Vagina (tissue), 2 donors: ENCODE data around the gene MT1H.
A peak's percentile ranks its signal among the peaks of the same experiment; 100 is the strongest.

ENCODE experiments used
- POLR2A ChIP-seq, 2 donors: fragments of 450-650 bp; IDR thresholded peaks; one replicate each; pipeline ENCODE4 v1.6.1; 2017; ENCODE audit warnings: antibody characterized with exemption in 2 of 2, mild to moderate bottlenecking in 2 of 2, moderate library complexity in 2 of 2
- POLR2AphosphoS5 ChIP-seq, 2 donors: sonication (generic); formaldehyde crosslinking; IDR thresholded peaks; one replicate each; pipeline ENCODE4 v1.9.0; 2017; ENCODE audit warnings: antibody characterized with exemption in 2 of 2, mild to moderate bottlenecking in 2 of 2, low read depth in 1 of 2; ENCODE audit not compliant: insufficient read depth in 1 of 2

DNA sequence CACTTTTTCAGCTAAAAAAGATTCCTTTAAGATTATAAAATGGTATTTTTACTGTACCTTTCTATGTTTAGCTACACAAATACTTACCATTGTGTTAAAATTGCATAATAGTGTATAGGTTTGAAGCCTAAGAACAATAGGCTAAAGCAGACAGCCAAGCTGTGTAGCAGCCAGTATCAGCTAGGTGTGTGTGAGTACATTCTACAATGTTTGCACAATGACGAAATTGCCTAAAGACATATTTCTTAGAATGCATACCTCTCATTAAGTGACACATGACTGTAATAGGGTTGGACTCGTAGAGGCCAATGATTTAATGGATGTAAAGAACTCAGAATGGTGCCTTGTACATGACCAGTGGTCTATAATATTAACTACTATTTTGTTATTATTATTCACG lies 19.8 kb upstream of the MT1H start:
- TF ChIP-seq POLR2AphosphoS5 (IDR thresholded peaks at IDR 0.05; ENCODE audit: insufficient read depth in 1 of 2, low read depth in 1 of 2) = peak in 1 of 2 donors; percentile 85
- no peak for TF ChIP-seq POLR2A (IDR thresholded peaks at IDR 0.05)
